Measurements from ENCODE around the gene ASTN2. TPM values are rescaled to one million over a fixed set of nuclear protein-coding genes. Genes with fewer than 3 reads are reported as not detected.

Gene ASTN2
- total and polyA plus RNA-seq, 2 experiments from 2014 or later = 7.0 to 24.6 TPM

DNA sequence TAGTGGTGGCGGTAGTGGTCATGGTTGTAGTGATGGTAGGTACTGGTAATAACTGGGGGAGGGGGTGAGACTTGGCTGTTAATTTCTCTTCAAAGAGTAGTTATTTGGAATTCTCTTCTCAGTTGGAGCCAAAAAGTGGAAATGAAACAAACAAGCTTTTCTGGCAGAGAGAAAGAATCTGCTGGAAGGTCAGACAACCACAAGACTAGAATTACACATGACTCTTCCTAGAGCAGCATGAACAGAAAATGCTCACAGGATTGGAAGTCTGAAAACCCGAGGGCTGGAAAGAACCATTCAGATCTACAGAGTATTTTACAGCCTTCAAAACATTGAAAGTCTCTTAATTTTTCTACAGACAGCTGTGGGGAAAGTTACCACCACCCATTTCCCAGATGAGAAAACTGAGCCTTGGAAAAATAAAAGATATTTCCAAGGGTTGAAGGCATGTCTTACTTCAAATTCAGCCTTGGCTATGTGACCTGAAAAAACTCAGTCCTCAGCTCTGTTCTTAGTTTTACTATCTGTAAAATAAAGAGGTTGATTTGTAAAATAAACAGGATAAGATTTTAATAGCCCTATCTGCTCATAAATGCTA is 770.7 kb downstream of the ASTN2 start (continued):
- no peak for TF ChIP-seq ZNF462 (CRISPR knock-in tag; IDR thresholded peaks at IDR 0.05)
- no peak for TF ChIP-seq CREB1 (CRISPR knock-in tag; IDR thresholded peaks at IDR 0.05; ENCODE audit: low read depth)

DNA sequence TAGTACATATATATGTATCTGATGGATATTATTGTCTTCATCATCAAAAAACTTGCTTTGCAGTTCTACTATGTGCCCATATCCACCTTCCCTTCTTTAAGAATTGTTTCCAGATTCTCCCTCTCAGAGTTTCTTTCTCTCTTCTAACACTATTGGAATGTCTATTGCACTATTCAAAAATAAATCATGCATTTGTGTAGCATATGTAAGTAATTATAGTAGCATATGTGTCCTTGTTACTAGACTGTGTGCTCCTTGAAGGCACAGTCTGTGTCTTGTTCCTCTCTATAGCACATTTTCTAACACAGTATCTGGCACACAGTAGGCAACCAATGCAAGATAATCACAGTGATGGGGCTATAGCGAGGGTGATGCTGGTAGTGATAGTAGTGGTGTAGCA is 771.2 kb downstream of the ASTN2 start:
- H4K20me1 ChIP-seq (replicated peaks; ENCODE audit: insufficient read depth) = no peaks in the 10 kb centered on the region
- H2AFZ ChIP-seq = no peak overlapping the region
- H3K4me2 ChIP-seq = no peak overlapping the region
- H3K9me2 ChIP-seq (ENCODE audit: insufficient read depth) = no peaks in the 10 kb centered on the region
- H3K4me3 ChIP-seq = no peak overlapping the region
- no peak overlapping the region for H3K27ac ChIP-seq (ENCODE audit: low read depth)
- H3K9me3 Mint-ChIP-seq = no peaks in the 10 kb centered on the region
- H3K27me3 Mint-ChIP-seq (ENCODE audit: insufficient read depth, low read depth, poor library complexity) = no peaks in the 10 kb centered on the region
- no peaks in the 10 kb centered on the region for H3K36me3 Mint-ChIP-seq (ENCODE audit: low read depth)
- no peaks in the 10 kb centered on the region for H3K27me3 ChIP-seq (ENCODE audit: insufficient read depth)
- no peaks in the 10 kb centered on the region for H3K4me1 ChIP-seq (ENCODE audit: insufficient read depth)
- ATAC-seq = no peak
- no peaks in the 10 kb centered on the region for H3K79me2 ChIP-seq (replicated peaks; ENCODE audit: insufficient read depth)
- H3K27ac Mint-ChIP-seq = no peak overlapping the region
- H3K4me1 Mint-ChIP-seq = no peaks in the 10 kb centered on the region
- H3K4me3 Mint-ChIP-seq = no peak overlapping the region
- no peaks in the 10 kb centered on the region for H3F3A ChIP-seq (replicated peaks; ENCODE audit: low read depth)
- DNase-seq (ENCODE audit: low spot score) = no peak
- no peaks in the 10 kb centered on the region for H3K36me3 ChIP-seq (ENCODE audit: insufficient read depth)
- TF ChIP-seq REST (IDR thresholded peaks at IDR 0.05; ENCODE audit: unreplicated experiment) (no peak), EZH2phosphoT487 (IDR thresholded peaks at IDR 0.05; ENCODE audit: unreplicated experiment) (no peak), NANOG (IDR thresholded peaks at IDR 0.05; ENCODE audit: borderline replicate concordance) (no peak), JUNB (IDR thresholded peaks at IDR 0.05; ENCODE audit: unreplicated experiment) (no peak), ZNF114 (CRISPR knock-in tag; IDR thresholded peaks at IDR 0.05) (no peak), ZNF331 (CRISPR knock-in tag; IDR thresholded peaks at IDR 0.05; ENCODE audit: low read depth) (no peak)
- TF ChIP-seq, protein P1, sequence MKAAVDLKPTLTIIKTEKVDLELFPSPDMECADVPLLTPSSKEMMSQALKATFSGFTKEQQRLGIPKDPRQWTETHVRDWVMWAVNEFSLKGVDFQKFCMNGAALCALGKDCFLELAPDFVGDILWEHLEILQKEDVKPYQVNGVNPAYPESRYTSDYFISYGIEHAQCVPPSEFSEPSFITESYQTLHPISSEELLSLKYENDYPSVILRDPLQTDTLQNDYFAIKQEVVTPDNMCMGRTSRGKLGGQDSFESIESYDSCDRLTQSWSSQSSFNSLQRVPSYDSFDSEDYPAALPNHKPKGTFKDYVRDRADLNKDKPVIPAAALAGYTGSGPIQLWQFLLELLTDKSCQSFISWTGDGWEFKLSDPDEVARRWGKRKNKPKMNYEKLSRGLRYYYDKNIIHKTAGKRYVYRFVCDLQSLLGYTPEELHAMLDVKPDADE (IDR thresholded peaks at IDR 0.05) = no peak

All from GM23338 (cell line).